ENCODE measurements around the gene KIAA1671. TPM values are rescaled to one million over a fixed set of nuclear protein-coding genes. Genes with fewer than 3 reads are reported as not detected.

Gene KIAA1671
- total and polyA plus RNA-seq, 4 donors: 21.7 to 55.2 (median 25.8) TPM

GRCh38 chr22:25067851-25068421 lies 115.4 kb downstream of the KIAA1671 start:
- DNase-seq (ENCODE audit: low read depth in 4 of 6, low spot score in 6 of 6): peak in 2 of 6 donors; percentile 43 to 76
- no peaks in the 10 kb centered on the region for H3K27me3 ChIP-seq (ENCODE audit: control insufficient read depth, insufficient read depth, low read length)
- H3K4me1 ChIP-seq (ENCODE audit: control insufficient read depth, insufficient read depth, low read length): peaks cover 34% of the 10 kb centered on the region
- peaks cover 13% of the 10 kb centered on the region for H3K36me3 ChIP-seq (ENCODE audit: control insufficient read depth, insufficient read depth, low read length)
- no peak overlapping the region for H3K4me3 ChIP-seq (ENCODE audit: low read depth, low read length)
- no peaks in the 10 kb centered on the region for H3K9me3 ChIP-seq (ENCODE audit: control insufficient read depth, insufficient read depth, low read length)
- H3K27ac ChIP-seq (ENCODE audit: low read depth, low read length): peak overlapping the region; percentile 52
- WGBS (ENCODE audit: insufficient coverage): 43% methylated on average over 16 of the region's 18 CpGs

GRCh38 chr22:25068707-25069106 lies 116.2 kb downstream of the KIAA1671 start:
- Histone ChIP-seq H3K9me3 (ENCODE audit: control insufficient read depth, insufficient read depth, low read length) (no peaks in the 10 kb centered on the region), H3K27ac (ENCODE audit: low read depth, low read length) (no peak overlapping the region), H3K4me1 (ENCODE audit: control insufficient read depth, insufficient read depth, low read length) (peaks cover 34% of the 10 kb centered on the region), H3K27me3 (ENCODE audit: control insufficient read depth, insufficient read depth, low read length) (no peaks in the 10 kb centered on the region), H3K36me3 (ENCODE audit: control insufficient read depth, insufficient read depth, low read length) (peaks cover 13% of the 10 kb centered on the region), H3K4me3 (ENCODE audit: low read depth, low read length) (no peak overlapping the region)
- 89% methylated on average over 6 of the region's 9 CpGs for WGBS (ENCODE audit: insufficient coverage)
- DNase-seq (ENCODE audit: low read depth in 4 of 6, low spot score in 6 of 6): no peak

DNA sequence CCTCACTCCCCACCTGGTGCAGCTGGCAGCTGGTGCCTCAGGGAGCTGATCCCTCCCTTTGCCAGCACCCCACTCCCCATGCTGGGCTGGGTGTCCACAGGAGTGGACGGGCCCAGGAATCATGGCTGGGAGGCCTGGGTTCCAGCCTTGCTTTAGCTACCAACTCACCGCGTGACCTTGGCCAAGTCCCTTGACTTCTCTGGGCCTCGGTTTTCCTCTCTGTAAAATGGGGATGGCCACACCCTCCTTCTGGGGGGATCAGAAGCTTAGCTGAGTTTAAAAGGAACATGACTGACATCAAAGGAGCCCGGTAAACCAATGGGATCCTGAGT lies 116.9 kb downstream of the KIAA1671 start:
- DNase-seq (ENCODE audit: low read depth in 4 of 6, low spot score in 6 of 6): no peak
- Histone ChIP-seq H3K36me3 (ENCODE audit: control insufficient read depth, insufficient read depth, low read length) (peaks cover 13% of the 10 kb centered on the region), H3K9me3 (ENCODE audit: control insufficient read depth, insufficient read depth, low read length) (no peaks in the 10 kb centered on the region), H3K4me1 (ENCODE audit: control insufficient read depth, insufficient read depth, low read length) (peaks cover 34% of the 10 kb centered on the region), H3K27ac (ENCODE audit: low read depth, low read length) (no peak overlapping the region), H3K4me3 (ENCODE audit: low read depth, low read length) (no peak overlapping the region), H3K27me3 (ENCODE audit: control insufficient read depth, insufficient read depth, low read length) (no peaks in the 10 kb centered on the region)
- 95% methylated on average over 3 of the region's 5 CpGs for WGBS (ENCODE audit: insufficient coverage)

GRCh38 chr22:25069758-25070481 lies 117.4 kb downstream of the KIAA1671 start:
- Histone ChIP-seq H3K27me3 (ENCODE audit: control insufficient read depth, insufficient read depth, low read length) (no peaks in the 10 kb centered on the region), H3K36me3 (ENCODE audit: control insufficient read depth, insufficient read depth, low read length) (peaks cover 10% of the 10 kb centered on the region), H3K4me3 (ENCODE audit: low read depth, low read length) (no peak overlapping the region), H3K27ac (ENCODE audit: low read depth, low read length) (no peak overlapping the region), H3K9me3 (ENCODE audit: control insufficient read depth, insufficient read depth, low read length) (no peaks in the 10 kb centered on the region), H3K4me1 (ENCODE audit: control insufficient read depth, insufficient read depth, low read length) (peaks cover 34% of the 10 kb centered on the region)
- WGBS (ENCODE audit: insufficient coverage): 49% methylated on average over 25 of the region's 29 CpGs
- peak in 2 of 6 donors; percentile 48 to 49 for DNase-seq (ENCODE audit: low read depth in 4 of 6, low spot score in 6 of 6)

- Histone ChIP-seq H3K4me1 (ENCODE audit: control insufficient read depth, insufficient read depth, low read length) (peaks cover 34% of the 10 kb centered on the region), H3K27me3 (ENCODE audit: control insufficient read depth, insufficient read depth, low read length) (no peaks in the 10 kb centered on the region), H3K9me3 (ENCODE audit: control insufficient read depth, insufficient read depth, low read length) (no peaks in the 10 kb centered on the region), H3K27ac (ENCODE audit: low read depth, low read length) (no peak overlapping the region), H3K36me3 (ENCODE audit: control insufficient read depth, insufficient read depth, low read length) (peaks cover 9% of the 10 kb centered on the region), H3K4me3 (ENCODE audit: low read depth, low read length) (no peak overlapping the region)
- WGBS (ENCODE audit: insufficient coverage): 82% methylated on average over 2 of the region's 3 CpGs
- DNase-seq (ENCODE audit: low read depth in 4 of 6, low spot score in 6 of 6): no peak
Measured at GRCh38 chr22:25070956-25071355, 118.4 kb downstream of the KIAA1671 start.

DNA sequence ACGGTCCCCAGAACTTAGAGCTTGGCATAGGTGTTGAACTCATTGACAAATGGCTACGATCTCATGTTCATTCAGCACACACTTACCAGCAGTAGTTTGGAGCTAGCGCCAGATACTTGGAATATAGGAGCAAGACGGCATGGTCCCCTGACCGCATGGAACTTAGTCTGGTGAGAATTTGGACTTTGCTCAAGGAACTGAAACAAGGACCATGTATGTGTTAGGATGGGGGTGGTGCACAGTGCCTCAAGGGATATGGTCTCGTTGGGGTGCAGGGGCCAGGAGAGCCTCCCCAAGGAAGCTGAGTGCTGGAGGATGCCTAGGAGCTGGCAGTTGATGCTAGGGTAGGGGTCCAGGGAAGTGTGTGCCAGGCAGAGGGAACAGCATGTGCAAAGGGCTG lies 119.2 kb downstream of the KIAA1671 start:
- Histone ChIP-seq H3K4me1 (ENCODE audit: control insufficient read depth, insufficient read depth, low read length) (peaks cover 33% of the 10 kb centered on the region), H3K27ac (ENCODE audit: low read depth, low read length) (no peak overlapping the region), H3K4me3 (ENCODE audit: low read depth, low read length) (no peak overlapping the region), H3K27me3 (ENCODE audit: control insufficient read depth, insufficient read depth, low read length) (no peaks in the 10 kb centered on the region), H3K36me3 (ENCODE audit: control insufficient read depth, insufficient read depth, low read length) (peaks cover 8% of the 10 kb centered on the region), H3K9me3 (ENCODE audit: control insufficient read depth, insufficient read depth, low read length) (no peaks in the 10 kb centered on the region)
- DNase-seq (ENCODE audit: low read depth in 4 of 6, low spot score in 6 of 6): no peak
- WGBS (ENCODE audit: insufficient coverage): 79% methylated on average over 4 of the region's 6 CpGs

- 87% methylated on average over 5 of the region's 7 CpGs for WGBS (ENCODE audit: insufficient coverage)
- no peaks in the 10 kb centered on the region for H3K27me3 ChIP-seq (ENCODE audit: control insufficient read depth, insufficient read depth, low read length)
- DNase-seq (ENCODE audit: low read depth in 4 of 6, low spot score in 6 of 6): no peak
- H3K9me3 ChIP-seq (ENCODE audit: control insufficient read depth, insufficient read depth, low read length): no peaks in the 10 kb centered on the region
- H3K4me1 ChIP-seq (ENCODE audit: control insufficient read depth, insufficient read depth, low read length): peaks cover 31% of the 10 kb centered on the region
- H3K27ac ChIP-seq (ENCODE audit: low read depth, low read length): no peak overlapping the region
- H3K36me3 ChIP-seq (ENCODE audit: control insufficient read depth, insufficient read depth, low read length): peaks cover 4% of the 10 kb centered on the region
- no peak overlapping the region for H3K4me3 ChIP-seq (ENCODE audit: low read depth, low read length)
Measured at GRCh38 chr22:25072406-25072805, 119.9 kb downstream of the KIAA1671 start.

DNA sequence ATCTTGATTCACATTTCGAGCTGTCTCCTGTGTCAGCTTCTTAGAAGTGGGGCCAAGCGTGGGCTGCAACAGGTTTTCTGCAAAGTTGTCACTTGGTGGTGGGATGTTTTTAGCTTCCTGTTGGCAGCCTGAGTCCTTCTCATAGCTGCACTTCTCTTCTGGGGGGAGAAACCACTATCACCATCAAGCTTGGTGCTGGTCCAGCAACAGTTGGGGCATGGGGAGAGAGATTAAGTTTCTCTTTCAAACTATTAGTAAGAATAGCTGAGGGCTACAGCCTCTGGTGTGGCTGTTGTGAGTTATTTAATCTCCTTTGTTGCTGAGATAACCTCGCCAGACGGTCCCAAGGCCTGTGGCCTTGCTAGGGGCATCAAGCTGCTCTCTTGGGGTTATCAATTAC lies 123.8 kb downstream of the KIAA1671 start:
- no peak overlapping the region for H3K4me3 ChIP-seq (ENCODE audit: low read depth, low read length)
- H3K27me3 ChIP-seq (ENCODE audit: control insufficient read depth, insufficient read depth, low read length): no peaks in the 10 kb centered on the region
- 100% methylated on average over 1 of the region's 4 CpGs for WGBS (ENCODE audit: insufficient coverage)
- no peaks in the 10 kb centered on the region for H3K9me3 ChIP-seq (ENCODE audit: control insufficient read depth, insufficient read depth, low read length)
- peaks cover 6% of the 10 kb centered on the region for H3K4me1 ChIP-seq (ENCODE audit: control insufficient read depth, insufficient read depth, low read length)
- DNase-seq (ENCODE audit: low read depth in 4 of 6, low spot score in 6 of 6): no peak
- no peak overlapping the region for H3K27ac ChIP-seq (ENCODE audit: low read depth, low read length)
- no peaks in the 10 kb centered on the region for H3K36me3 ChIP-seq (ENCODE audit: control insufficient read depth, insufficient read depth, low read length)

DNA sequence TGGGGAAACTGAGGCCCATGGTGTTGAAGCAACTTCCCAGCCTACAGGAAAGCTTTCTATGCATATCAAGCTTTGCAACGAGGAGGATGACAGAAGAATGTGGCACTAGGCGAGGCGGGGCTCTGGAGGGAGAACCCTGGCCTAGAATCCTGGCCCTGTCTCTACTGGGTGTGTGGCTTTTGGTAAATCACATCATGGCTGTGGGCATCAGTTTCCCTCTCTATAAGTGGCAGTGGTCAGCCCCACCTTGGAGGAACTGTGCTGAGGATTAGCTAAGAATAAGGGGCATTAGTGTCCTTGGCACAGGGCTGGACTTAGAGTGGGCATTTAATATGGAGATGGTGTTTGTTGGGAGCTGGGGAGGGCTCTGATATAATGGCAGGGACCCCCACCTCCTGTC lies 124.5 kb downstream of the KIAA1671 start:
- H3K36me3 ChIP-seq (ENCODE audit: control insufficient read depth, insufficient read depth, low read length): no peaks in the 10 kb centered on the region
- H3K9me3 ChIP-seq (ENCODE audit: control insufficient read depth, insufficient read depth, low read length): no peaks in the 10 kb centered on the region
- no peak overlapping the region for H3K4me3 ChIP-seq (ENCODE audit: low read depth, low read length)
- no peak for DNase-seq (ENCODE audit: low read depth in 4 of 6, low spot score in 6 of 6)
- WGBS (ENCODE audit: insufficient coverage): 73% methylated on average over 2 of the region's 3 CpGs
- no peaks in the 10 kb centered on the region for H3K27me3 ChIP-seq (ENCODE audit: control insufficient read depth, insufficient read depth, low read length)
- H3K4me1 ChIP-seq (ENCODE audit: control insufficient read depth, insufficient read depth, low read length): peaks cover 6% of the 10 kb centered on the region
- H3K27ac ChIP-seq (ENCODE audit: low read depth, low read length): no peak overlapping the region

GRCh38 chr22:25077964-25078363 lies 125.4 kb downstream of the KIAA1671 start:
- H3K9me3 ChIP-seq (ENCODE audit: control insufficient read depth, insufficient read depth, low read length): no peaks in the 10 kb centered on the region
- no peaks in the 10 kb centered on the region for H3K27me3 ChIP-seq (ENCODE audit: control insufficient read depth, insufficient read depth, low read length)
- DNase-seq (ENCODE audit: low read depth in 4 of 6, low spot score in 6 of 6): peak in 1 of 6 donors; percentile 32
- WGBS (ENCODE audit: insufficient coverage): 43% methylated on average over 1 of the region's 3 CpGs
- no peak overlapping the region for H3K4me3 ChIP-seq (ENCODE audit: low read depth, low read length)
- H3K27ac ChIP-seq (ENCODE audit: low read depth, low read length): no peak overlapping the region
- H3K4me1 ChIP-seq (ENCODE audit: control insufficient read depth, insufficient read depth, low read length): peaks cover 6% of the 10 kb centered on the region
- no peaks in the 10 kb centered on the region for H3K36me3 ChIP-seq (ENCODE audit: control insufficient read depth, insufficient read depth, low read length)
